IPS DF 4.7 (cell line): ENCODE results near the gene RPS6KB2.
A peak's percentile ranks its signal among the peaks of the same experiment; 100 is the strongest.

ENCODE experiments used
- DNase-seq: peaks from one replicate; pipeline ENCODE4 v3.0.0-alpha.2; 2013; ENCODE audit warnings: low spot score; ENCODE audit errors: extremely low read depth

Gene RPS6KB2

DNA sequence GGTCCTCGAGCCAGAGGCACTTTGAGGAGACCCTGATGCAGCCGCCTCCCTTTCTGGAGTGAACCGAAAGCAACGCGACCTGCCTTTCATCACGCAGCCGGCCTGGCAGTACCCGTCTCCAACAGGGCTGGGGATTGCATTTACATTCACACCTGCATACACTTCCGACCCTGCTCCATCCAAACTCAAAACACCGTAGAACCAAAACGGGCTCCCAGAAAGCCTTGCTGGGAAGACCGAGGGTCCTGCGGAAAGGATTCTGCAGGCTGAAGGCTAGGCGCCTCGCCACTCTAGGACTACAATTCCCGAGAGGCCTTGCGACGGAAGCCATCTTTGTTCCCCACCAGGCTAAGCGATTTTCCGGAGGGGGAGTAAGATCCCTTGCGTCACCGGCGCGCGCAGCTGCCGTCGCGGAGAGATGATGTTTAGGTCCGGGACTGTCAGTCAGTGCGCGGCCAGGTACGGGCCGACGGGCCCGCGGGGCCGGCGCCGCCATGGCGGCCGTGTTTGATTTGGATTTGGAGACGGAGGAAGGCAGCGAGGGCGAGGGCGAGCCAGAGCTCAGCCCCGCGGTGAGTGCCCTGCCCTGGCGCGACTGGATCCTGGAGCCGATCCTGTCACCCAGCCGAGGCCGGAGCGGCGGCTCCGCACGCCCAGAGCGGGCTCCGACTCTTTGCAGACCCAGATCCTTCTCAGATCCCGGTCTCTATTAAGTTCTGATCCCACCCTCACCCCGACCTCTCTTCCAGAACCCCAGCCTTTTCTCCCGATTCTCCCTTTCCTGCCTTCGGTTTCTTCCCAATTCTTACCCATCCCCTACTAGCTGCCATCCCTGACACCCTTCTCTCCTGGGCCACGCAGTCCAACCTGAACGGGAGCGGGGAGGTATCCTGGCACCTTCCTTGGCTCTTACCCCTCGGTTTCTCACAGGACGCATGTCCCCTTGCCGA, at the start of gene RPS6KB2:
TSS of gene RPS6KB2 (plus strand) at position 443 of the 950 bp plus-strand sequence. CDS start at position 495, 52 bp downstream.
- peak; percentile 93 for DNase-seq

DNA sequence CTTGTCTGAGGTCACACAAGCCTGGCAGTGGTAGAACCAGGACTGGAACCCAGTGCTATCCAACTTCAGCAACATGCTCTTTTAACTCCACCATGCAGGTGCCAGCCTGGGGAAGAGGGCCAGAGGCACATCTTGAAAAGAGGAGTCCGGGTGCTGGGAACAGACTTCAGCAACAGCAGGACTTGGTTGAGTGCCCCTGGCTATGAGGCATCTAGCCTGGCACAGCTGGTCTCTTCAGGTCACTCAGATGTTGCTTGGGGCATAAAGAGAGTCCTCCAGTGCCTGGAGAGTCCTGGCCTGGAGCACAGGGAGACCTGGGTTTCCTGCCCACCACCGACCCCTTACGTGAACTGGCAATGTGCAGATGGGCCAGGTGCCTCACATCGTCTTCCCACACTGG, 49.8 kb upstream of the RPS6KB2 start:
- no peak for DNase-seq

DNA sequence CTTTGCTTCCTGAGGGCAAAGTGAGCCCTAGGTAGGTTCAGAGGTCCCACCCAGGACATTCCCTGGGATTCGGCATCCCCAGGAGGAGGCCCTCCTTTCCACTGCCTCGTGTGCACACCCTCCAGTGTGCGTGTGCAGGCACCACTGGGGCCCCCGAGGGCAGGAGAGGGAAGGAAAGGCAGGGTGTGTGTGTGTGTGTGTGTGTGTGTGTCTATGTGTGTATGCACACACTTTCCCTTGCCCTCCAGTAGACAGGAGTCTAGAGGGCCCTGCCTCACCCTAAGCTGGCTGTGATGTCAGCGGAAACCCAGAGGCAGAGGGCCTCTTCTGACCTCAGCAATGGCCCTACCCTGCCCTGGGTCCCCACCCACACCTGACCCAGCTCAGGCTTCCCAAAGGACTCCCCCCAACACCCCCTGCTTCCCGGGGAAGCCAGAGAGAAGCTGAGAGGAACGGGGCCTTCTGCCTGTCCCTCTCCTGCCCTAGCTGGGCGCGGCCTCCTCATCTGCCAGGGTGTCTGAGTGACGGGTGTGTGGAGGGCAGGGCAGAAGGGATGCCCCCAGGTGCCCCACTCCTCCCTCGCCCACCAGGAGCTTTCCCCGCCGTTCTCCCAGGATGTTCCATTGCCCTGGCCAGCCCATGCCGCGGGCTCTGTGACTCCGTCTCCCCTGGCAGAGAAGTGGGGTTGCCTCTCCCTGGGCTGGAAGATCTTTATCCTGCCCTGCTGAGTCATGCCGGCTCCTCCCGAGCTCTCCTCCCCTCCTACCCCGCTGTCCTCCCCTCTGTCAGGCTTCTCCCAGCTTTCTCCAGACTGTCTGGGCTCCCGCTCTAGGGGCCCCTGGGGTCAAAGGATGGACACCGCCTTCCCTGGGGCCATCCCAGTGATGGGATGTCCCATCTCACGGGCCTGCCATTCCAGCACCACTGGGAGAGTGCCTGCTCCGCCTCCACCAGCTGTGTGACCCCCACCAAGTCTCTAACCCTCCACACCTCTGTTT, 48.9 kb upstream of the RPS6KB2 start:
- DNase-seq = no peak

DNA sequence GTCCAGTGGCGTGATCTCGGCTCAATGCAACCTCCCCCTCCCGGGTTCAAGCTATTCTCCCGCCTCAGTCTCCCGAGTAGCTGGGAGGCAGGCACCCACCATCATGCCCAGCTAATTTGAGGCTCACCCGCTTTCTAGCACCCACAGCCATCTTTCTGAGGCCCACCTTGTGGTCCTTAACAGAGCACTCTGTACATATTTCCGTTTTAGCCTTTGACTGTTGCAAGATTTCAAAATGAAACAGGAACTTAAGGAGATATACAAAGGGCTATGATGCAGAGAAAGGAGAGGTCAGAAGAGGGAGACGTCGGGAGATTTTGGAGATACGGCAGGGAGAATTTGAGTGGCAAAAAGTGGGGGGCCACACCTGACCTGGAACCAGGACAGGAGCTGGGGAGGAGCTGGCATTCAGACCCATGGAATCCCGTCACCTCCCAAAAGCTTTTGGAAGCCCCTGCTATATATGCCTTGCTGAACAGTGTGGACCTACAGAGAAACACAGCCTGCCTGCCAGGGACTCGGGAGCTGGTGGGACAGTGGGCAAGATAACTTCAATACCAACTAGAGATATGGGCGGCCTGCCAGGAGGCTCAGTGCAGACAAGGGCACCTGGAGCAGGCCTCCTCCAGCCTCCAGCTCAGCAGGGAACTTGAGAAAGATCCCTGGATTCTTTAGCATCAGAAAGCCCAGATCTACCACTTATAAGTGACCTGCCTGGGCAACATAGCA, 46.9 kb upstream of the RPS6KB2 start:
- DNase-seq = no peak

DNA sequence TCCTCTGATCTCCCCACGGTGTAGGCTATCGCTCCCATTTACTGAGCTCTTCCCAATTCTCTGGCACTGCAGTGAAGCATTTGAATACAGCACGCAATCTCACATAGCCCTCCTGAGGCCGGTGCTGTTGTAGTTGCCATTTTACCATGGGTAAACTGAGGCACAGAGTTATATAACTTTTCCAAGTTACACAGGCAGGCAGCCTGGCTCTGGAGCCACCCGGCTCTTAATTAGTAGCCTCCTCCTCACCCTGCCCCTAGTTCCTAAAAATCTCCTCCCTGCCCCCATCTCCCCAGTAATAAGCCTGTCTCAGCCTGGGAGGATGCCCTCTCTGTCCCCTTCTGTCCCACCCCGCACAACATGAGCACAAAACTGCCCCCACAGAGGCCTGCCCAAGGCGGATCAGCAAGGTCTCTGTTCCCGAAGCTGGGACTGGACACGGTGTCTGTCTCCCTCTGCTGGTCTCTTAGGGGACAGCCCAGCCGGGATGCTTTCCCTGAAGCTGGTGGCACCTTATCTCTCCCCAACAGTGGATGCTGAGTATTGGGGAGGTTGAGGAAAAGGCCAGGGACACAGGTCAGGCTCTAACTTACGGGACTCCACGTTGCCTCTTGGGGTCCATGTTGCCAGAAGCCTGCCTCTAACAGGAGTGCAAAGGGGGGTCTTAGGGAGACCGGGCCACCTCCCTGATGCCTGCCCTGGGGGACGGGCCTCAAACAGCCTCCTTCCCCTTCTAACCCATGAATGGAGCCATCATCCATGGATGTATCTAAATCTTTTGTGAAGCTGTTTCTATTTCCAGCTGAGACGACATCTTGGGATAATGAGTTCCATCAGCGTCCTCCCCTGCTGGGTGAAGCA, 45.8 kb upstream of the RPS6KB2 start:
- DNase-seq = no peak

DNA sequence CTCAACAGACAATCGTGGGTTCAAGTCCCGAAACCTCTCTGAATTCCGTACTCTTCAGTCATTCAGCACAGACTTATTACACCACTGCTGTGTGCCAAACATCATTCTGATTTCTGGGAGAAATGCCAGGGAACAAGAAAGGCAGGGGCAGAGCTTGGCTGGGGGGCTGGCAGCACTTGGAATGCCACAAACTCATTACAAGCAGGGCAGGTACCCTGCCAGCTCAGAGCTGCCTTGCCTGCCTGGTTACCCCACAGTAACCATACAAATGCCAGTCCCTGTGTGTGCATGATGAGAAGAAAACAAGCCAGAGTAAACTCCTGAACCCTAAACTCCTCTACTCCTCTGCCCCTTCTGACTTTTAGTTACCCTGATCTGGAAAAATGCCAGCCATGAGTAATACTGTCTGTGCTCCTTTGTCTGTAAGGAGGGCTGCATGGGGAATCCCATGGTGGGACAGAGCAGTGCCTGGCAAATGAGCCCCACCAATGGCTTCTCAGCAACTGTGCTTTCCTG, 43.4 kb upstream of the RPS6KB2 start:
- no peak for DNase-seq

DNA sequence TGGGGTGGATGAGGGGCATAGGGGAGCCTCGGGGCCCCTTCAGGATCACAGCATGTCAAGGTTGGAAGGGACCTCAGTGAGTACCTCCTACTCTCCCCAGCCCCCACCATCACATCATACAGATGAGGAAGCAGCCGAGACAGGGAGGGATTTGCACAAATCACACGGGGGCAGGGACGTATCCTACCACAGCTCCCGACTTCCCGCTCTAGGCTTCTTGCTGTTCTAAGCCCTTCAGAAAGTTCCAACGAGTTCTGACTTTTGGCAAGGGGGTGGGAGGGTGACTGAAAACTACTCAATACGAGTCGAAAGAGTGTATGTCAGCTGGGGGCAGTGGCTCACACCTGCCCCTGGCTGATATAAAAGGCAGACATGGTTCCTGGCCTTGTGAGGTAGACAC, 41.2 kb upstream of the RPS6KB2 start:
- DNase-seq = no peak

DNA sequence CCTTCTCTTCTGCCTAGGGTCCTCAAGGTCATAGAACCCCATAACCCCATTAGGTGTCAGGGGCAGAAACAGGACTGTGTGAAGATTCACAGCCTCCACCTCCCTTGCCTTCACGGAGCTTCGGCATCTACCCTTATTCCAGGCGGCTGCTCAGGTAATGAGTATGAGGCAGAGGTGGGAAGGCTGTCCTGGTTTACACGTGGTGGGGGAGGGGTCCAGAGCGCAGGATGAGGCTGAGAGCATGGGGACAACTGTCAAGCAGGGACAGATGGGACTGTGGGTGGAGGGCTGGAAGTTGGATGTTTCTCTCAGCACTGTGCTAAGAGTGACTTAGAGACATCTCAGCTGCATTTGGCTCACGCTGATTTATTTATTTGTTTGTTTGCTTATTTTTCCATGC, 40.8 kb upstream of the RPS6KB2 start:
- no peak for DNase-seq

DNA sequence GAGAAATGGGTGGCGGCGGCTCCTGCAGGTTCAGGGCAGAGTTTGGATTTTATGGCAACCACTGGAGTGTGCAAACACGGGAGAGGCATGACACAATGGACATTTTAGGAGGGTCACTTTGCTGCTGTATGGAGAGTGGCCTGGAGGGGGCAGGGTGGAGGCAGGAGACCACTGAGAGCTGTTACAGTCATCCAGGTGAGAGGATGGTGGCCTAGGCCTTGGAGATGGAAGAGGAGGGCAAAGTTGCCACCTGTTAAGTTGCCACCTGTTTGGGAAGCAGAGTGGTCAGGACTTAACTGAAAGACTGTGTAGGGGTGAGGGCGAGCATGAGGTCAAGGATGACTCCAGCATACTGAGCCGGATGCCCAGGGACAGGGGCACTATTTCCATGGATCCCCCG, 38.8 kb upstream of the RPS6KB2 start:
- DNase-seq = no peak

DNA sequence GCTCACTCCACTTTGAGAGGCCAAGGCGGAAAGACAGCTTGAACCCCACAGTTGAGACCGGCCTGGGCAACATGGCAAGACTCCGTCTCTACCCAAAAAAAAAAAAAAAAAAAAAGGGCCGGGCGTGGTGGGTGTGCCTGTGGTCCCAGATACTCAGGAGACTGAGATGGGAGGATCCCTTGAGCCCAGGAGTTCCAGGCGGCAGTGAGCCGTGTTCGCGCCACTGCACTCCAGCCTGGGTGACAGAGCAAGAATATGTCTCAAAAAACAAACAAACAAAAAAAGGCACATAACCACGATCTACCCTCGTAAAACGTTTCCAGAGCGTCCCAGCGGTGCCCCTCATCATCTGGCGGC, 37.4 kb upstream of the RPS6KB2 start:
- DNase-seq = no peak

DNA sequence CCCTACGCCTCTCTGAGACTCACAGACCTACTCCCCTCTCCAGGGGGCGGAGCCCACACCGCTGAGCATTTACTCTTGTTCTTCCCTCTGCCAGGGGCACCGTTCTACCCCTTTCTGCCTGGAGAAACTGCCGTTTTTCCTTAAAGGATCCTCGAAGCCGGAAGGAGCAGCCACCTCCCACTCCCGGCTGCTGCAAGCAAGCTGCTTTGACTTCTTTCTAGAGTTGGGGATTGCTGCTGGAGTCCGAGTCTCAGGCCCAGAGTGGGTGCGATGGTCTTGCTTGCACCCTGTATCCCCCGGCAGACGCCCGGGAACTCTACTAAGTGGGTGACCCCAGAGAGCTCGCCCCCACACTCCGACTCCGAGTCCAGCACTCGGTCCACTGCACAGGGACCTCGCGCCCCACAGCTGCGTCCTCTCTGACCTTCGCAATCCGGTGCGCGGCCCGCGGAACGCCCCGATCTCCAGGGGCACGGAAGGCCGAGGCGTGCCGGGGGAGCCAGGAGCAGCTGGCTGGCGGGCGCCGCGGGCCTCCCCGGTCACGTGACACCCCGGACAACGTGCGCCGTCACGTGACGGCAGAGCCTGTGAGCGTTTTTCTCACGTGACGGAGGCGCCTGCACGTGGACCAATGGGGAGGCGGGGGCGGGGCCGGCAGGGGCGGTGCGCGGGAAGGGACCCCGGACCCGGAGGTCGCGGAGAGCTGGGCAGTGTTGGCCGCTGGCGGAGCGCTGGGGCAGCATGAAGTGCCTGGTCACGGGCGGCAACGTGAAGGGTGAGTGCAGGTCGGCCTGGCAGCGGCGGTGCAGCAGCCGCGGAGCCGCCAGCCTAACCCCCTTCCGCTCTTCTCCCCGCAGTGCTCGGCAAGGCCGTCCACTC, 36.8 kb upstream of the RPS6KB2 start, which contains the start of gene RAD9A:
TSS of gene RAD9A (plus strand) at position 683 of the 879 bp plus-strand sequence. CDS start at position 742, 59 bp downstream.
- DNase-seq = no peak

DNA sequence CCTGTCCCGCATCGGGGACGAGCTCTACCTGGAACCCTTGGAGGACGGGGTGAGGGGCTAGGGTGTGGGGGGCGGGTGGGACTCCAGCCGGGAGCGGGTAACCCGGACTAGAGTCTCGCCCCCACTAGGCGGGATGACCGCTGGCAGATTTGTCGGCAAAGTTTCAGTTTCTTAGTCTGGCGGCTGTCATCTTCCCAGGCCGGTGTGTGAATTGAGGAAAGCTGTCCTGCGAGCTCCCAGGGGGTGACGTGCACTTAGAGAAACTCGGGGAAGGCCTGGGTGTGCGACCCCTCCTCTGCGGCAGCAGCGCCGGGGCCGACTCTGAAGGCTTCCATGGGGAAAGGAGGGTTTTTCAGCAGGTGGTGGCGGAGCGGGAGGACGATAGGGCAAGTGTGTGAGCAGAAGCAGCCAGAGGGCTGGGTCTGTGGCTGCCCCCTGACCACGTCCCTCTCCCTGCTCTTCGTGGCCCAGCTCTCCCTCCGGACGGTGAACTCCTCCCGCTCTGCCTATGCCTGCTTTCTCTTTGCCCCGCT, 36.0 kb upstream of the RPS6KB2 start:
- DNase-seq = no peak

DNA sequence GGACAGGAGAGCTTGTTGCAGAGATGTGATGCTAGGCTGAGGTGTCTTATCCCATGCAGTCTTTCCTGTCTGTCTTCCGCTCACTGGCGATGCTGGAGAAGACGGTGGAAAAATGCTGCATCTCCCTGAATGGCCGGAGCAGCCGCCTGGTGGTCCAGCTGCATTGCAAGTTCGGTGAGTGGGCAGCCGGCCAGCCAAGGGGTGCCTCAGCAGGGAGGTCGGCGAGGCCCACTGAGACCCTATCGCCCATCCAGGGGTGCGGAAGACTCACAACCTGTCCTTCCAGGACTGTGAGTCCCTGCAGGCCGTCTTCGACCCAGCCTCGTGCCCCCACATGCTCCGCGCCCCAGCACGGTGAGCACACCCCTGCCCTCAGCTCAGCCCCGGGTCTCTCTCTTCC, 34.9 kb upstream of the RPS6KB2 start:
- DNase-seq = no peak

DNA sequence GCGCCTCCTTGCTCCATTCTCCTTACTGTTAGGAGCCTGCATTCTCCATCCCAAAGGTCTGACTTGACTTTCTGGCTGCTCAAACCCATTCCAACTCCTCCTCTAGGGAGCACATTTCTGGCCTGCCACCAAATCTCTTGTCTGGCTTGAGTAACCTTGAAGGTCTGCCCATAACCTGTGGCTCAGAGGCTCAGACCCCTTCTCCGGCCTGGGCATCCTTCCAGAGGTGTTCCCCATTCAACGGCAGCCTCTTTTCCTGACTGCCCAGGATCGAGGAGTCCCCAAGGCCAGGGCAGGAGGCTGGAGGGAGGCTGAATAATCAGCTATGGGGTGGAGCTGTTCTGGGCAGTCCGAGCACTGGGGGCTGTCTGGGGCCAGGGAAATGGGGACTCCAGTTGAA, 34.3 kb upstream of the RPS6KB2 start:
- no peak for DNase-seq

DNA sequence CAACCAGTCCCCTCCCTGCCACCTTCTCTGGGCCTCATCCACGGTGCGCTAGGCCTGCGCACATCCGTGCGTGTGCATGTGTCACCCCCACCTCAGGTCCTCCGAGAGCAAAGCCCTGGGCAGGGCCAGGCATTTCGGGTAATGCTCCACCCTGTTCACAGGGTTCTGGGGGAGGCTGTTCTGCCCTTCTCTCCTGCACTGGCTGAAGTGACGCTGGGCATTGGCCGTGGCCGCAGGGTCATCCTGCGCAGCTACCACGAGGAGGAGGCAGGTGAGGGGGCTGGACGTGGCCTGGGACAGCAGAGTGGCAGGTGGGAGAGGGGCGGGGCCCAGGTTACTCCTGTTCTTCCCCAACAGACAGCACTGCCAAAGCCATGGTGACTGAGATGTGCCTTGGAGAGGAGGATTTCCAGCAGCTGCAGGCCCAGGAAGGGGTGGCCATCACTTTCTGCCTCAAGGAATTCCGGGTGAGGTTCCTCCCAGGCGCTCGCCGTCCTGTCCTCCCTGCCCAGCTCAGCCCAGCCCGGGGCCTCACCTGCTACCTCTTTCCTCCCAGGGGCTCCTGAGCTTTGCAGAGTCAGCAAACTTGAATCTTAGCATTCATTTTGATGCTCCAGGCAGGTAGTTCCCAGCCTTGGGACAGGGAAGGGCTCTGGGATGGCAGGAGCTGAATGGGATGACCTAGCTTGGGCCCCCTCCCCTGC, 32.6 kb upstream of the RPS6KB2 start:
- DNase-seq = no peak

DNA sequence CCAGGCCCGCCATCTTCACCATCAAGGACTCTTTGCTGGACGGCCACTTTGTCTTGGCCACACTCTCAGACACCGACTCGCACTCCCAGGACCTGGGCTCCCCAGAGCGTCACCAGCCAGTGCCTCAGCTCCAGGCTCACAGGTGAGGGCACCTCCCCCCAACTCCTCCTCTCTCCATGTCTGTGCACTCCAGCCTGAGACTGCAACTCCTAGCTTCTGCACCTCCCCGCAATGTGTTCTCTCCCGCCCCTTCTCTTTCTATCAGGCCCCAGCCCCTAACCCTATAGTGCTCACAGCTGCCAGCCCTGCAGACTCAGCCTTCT, 32.1 kb upstream of the RPS6KB2 start:
- no peak for DNase-seq

DNA sequence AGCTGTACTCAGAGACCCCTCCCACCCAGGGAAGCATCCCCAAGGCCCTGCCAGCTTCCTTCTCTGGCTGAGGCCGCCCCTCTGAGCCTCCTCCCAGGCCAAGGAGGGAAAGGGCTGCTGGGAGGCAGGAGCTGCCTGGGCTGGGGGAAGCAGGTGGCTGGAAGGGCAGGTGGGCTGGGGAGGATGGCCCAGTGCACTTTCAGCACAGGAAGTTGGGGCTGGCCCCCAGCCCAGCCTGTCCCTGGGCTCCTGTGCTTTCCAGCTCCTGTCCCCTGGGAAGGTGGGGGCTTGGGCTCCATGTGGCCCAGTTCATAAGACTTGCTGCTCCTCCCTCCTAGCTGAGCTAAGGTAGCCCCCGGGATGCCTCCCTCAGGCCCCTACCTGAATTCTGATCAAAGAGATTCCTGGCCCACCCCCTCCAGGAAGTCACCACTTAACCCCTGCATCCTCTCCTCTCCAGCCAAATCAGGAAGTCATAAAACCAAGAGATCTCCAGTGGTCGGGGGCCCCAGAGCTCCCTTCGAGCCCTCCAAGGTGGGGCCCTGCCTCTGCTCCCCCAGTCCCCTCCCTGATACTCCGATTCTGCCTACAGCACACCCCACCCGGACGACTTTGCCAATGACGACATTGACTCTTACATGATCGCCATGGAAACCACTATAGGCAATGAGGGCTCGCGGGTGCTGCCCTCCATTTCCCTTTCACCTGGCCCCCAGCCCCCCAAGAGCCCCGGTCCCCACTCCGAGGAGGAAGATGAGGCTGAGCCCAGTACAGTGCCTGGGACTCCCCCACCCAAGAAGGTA, 31.5 kb upstream of the RPS6KB2 start:
- no peak for DNase-seq

DNA sequence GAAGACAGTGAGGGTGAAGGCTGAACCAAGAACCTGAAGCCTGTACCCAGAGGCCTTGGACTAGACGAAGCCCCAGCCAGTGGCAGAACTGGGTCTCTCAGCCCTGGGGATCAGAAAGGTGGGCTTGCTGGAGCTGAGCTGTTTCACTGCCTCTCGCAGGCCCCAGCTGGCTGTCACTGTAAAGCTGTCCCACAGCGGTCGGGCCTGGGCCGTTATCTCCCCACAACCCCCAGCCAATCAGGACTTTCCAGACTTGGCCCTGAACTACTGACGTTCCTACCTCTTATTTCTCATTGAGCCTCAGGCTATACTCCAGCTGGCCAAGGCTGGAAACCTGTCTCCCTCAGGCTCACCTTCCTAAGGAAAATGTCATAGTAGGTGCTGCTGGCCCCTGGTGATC, 30.8 kb upstream of the RPS6KB2 start:
- no peak for DNase-seq
